ENCODE data around the gene SPRTN. TPM values are rescaled to one million over a fixed set of nuclear protein-coding genes. Genes with fewer than 3 reads are reported as not detected.

The SPRTN gene
- polyA plus RNA-seq, 1 donor from 2014 or later, result 17.1 TPM

DNA sequence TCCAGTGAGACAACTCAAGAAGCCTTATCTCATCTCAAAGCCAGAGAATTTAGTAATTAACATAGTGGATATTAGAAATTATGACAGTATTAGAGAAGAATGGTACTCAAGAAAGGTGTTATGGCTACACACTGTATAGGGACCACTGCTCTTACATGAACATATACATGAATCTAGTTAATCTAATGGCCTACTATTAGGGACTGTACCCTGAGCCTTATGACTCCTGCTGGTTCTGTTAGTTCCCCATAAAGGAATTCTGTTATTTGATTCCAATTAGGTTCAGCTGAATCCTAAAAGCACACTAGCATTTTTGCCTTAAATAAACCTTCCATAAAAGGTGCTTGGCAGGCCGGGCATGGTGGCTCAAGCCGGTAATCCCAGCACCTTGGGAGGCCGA is 44.3 kb downstream of the SPRTN start:
- Mint-ChIP-seq H3K4me1 (peaks cover 23 to 29% (median 24%) of the 10 kb centered on the region in 3 donors), H3K27me3 (no peaks in the 10 kb centered on the region), H3K36me3 (peaks cover 3% of the 10 kb centered on the region), H3K27ac (no peak overlapping the region), H3K9me3 (no peaks in the 10 kb centered on the region), H3K4me3 (no peak overlapping the region)

- H3K4me1 Mint-ChIP-seq, result peaks cover 27 to 35% (median 29%) of the 10 kb centered on the region in 3 donors
- no peak overlapping the region for H3K4me3 Mint-ChIP-seq
- H3K27me3 Mint-ChIP-seq, result no peaks in the 10 kb centered on the region
- peaks cover 3% of the 10 kb centered on the region for H3K36me3 Mint-ChIP-seq
- no peak overlapping the region for H3K27ac Mint-ChIP-seq
- no peaks in the 10 kb centered on the region for H3K9me3 Mint-ChIP-seq
Observed at GRCh38 chr1:231383159-231383860, 45.2 kb downstream of the SPRTN start.

DNA sequence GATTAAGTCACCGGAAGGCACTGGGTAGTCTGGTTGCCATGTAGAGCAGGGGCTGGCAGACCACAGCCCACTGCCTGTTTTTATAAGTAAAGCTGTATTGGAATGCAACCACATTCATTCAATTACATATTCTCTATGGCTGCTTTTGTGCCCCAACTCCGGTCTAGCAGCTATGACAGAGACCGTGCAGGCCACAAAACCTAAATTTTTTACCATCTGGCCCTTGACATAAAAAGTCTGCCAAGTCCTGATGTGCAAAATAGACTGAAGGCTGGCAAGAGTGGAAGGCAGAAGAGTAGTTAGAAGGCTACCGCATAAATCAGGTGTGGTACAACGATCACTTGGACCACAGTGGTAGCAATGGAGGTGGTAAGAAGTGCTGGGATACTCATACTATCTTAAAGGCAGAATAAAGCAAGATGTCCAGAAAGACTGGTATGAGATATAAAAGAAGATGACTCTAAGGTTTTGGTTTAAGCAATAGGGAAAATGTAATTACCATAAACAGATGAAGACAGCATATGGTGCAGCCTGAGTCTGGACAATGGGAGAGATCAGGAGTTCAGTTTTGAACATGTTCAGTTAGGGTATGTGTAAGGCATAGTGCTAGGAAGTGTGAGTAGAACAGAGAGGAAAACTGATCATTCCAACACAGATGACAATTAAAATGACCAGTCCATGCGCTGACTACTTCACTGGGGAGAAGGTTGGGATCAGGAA is 46.8 kb downstream of the SPRTN start:
- no peak overlapping the region for H3K27ac Mint-ChIP-seq
- H3K4me3 Mint-ChIP-seq, result no peak overlapping the region
- no peaks in the 10 kb centered on the region for H3K9me3 Mint-ChIP-seq
- no peaks in the 10 kb centered on the region for H3K27me3 Mint-ChIP-seq
- peaks cover 28 to 34% (median 31%) of the 10 kb centered on the region in 3 donors for H3K4me1 Mint-ChIP-seq
- peaks cover 2% of the 10 kb centered on the region for H3K36me3 Mint-ChIP-seq

DNA sequence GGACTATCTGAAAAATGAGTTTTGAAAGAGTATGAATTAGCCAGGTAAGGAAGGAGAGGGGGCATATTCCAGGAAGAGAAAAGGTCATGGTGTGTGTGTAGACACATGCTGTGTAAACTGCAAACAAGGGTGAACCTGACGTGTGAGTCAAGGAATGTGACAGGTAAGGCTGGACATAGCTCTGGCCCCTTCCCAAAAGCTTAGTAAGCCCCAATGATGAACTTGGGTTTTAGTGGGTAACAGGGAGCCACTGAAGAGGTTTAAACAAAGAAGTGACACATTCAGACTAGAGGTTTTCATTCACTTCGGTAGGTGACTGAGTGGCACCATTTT is 47.3 kb downstream of the SPRTN start:
- Mint-ChIP-seq H3K36me3 (peaks cover 3% of the 10 kb centered on the region), H3K27me3 (no peaks in the 10 kb centered on the region), H3K9me3 (no peaks in the 10 kb centered on the region), H3K4me3 (no peak overlapping the region), H3K27ac (no peak overlapping the region), H3K4me1 (peaks cover 32 to 37% (median 35%) of the 10 kb centered on the region in 3 donors)

DNA sequence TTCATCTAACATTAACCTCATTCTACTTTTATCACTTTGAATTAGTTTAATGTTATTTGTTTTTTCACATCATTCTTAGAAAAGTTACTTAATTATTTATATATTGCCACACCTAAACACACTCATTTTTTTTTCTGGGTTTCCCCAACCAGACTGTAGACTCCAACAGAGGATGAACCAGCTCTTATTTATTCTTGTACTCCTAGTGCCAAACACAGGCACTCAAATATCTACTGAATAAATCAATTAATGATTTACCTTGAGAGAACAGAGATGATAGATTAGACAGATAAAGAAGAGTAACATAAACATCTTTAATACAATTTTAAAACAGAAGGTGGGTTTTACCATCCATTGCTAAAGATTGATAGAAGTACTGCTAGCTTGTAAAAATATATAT is 48.4 kb downstream of the SPRTN start:
- Mint-ChIP-seq H3K36me3 (peaks cover 3% of the 10 kb centered on the region), H3K4me1 (peaks cover 31 to 39% (median 36%) of the 10 kb centered on the region in 3 donors), H3K9me3 (no peaks in the 10 kb centered on the region), H3K27ac (no peak overlapping the region), H3K27me3 (no peaks in the 10 kb centered on the region), H3K4me3 (no peak overlapping the region)

DNA sequence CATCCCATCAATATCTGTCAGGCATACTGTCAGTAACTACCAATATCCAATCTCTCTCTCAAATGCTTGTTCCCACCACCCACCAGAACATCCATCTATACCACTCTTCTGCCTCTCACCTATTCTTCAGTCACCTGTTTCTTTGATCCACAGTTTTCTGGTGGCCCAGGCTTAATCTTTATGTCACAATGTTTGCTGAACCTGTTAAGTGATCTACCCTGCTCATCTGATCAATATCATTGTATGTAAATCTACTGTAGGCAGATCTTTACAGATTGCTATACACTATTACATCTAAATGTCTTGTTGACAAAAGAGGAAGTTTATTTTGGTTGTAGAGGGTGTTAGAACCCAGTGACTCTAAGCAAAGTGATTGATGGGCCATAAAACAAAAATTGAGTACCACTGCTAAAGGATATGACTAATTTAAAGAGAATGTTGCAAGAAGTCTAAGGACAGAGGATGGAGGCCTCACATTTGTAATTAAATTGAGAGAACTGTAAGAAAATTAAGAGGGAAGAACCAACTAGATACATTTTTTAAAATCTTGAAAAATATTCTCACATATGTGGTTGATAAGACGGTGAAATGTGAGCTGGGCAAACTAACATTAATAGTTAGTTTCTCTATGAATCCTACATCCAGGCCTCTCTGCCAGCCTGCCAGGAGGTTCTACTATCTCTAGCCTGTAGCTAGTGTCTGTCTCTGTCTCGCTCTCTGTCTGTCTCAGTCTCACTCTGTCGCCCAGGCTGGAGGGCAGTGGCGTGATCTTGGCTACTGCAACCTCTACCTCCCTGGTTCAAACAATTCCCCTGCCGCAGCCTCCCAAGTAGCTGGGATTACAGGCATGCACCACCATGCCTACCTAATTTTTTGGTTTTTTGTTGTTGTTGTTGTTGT is 49.9 kb downstream of the SPRTN start:
- Mint-ChIP-seq H3K4me1 (peaks cover 31 to 33% (median 31%) of the 10 kb centered on the region in 3 donors), H3K27ac (no peak overlapping the region), H3K36me3 (peaks cover 5% of the 10 kb centered on the region), H3K27me3 (no peaks in the 10 kb centered on the region), H3K9me3 (no peaks in the 10 kb centered on the region), H3K4me3 (no peak overlapping the region)

GRCh38 chr1:231390071-231390470 is 52.0 kb downstream of the SPRTN start:
- no peaks in the 10 kb centered on the region for H3K27me3 Mint-ChIP-seq
- peaks cover 11% of the 10 kb centered on the region for H3K36me3 Mint-ChIP-seq
- no peak overlapping the region for H3K27ac Mint-ChIP-seq
- no peaks in the 10 kb centered on the region for H3K9me3 Mint-ChIP-seq
- H3K4me1 Mint-ChIP-seq, result peaks cover 36 to 44% (median 44%) of the 10 kb centered on the region in 3 donors
- no peak overlapping the region for H3K4me3 Mint-ChIP-seq

GRCh38 chr1:231392389-231393131 is 54.5 kb downstream of the SPRTN start:
- Mint-ChIP-seq H3K9me3 (no peaks in the 10 kb centered on the region), H3K4me1 (peaks cover 42 to 56% (median 56%) of the 10 kb centered on the region in 3 donors), H3K36me3 (peaks cover 12% of the 10 kb centered on the region), H3K27me3 (no peaks in the 10 kb centered on the region), H3K27ac (no peak overlapping the region), H3K4me3 (no peak overlapping the region)

DNA sequence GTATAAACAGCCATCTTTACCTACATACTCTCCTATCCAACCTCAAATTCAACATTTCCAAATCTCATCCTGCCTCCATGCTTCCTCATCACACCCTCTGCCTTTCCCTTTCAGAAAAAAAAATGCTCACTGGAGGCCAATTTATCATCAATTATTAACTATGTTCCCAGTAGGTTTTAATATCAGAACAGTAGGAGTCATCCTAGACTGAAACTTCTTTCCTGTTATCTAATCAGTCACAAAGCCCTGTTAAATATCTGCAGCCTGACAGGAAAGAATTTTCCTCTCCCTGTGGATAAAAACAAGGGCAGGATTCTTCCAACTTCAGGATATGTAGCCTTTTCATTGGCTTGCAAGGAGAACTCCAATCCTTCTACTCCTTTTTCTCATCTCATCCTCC is 55.6 kb downstream of the SPRTN start:
- Mint-ChIP-seq H3K36me3 (peaks cover 12% of the 10 kb centered on the region), H3K27me3 (no peaks in the 10 kb centered on the region), H3K4me3 (no peak overlapping the region), H3K9me3 (no peaks in the 10 kb centered on the region), H3K4me1 (peaks cover 42 to 54% (median 50%) of the 10 kb centered on the region in 3 donors), H3K27ac (peak overlapping the region in 1 of 3 donors; percentile 33)

DNA sequence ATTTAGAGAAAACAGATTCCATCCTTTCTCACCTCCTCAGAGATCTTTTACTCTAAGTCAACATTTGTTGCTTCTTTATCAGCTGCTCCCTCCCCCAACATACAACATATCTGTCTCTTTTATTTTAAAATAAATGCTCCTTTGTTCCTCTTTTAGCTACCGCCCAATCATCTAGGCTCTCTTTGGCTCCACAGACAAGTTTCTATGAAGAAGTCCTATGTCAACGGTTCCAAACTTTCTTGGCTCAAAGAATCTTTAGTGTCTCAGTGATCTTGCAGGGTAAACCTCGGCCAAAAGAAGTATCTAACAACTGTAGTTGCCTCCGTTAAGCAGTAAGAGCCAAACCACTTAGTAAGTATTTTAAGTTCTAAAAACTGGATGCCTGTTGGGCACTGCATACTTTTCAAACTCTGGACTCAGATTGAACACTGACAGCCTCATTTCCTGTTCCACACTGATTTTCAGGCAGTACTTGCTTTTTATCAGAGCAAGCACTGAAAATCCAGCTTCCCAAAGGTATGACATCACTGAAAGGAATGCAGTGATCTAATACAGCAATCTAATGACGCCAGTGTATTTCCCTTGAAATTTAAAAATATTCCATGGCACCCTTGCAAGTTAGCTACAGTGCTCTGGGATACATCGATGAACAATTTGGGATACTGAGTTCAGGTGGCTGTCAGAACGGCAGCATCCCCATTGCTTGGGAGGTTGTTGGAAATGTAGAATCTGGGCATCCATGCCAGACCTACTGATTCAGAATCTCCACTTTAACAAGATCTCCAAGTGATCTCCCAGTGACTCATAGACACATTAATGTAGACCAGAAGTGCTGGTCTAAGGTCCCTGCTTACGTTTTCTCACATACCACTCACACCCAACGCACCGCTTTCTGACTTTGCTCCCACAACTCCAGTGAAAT is 57.2 kb downstream of the SPRTN start:
- H3K27me3 Mint-ChIP-seq, result no peaks in the 10 kb centered on the region
- H3K36me3 Mint-ChIP-seq, result peaks cover 9% of the 10 kb centered on the region
- H3K9me3 Mint-ChIP-seq, result no peaks in the 10 kb centered on the region
- no peak overlapping the region for H3K27ac Mint-ChIP-seq
- peak overlapping the region in 1 of 4 donors; percentile 29 for H3K4me3 Mint-ChIP-seq
- H3K4me1 Mint-ChIP-seq, result peaks cover 28 to 56% (median 47%) of the 10 kb centered on the region in 3 donors

- peaks cover 9% of the 10 kb centered on the region for H3K36me3 Mint-ChIP-seq
- H3K4me3 Mint-ChIP-seq, result no peak overlapping the region
- H3K4me1 Mint-ChIP-seq, result peaks cover 24 to 53% (median 46%) of the 10 kb centered on the region in 3 donors
- no peak overlapping the region for H3K27ac Mint-ChIP-seq
- H3K9me3 Mint-ChIP-seq, result no peaks in the 10 kb centered on the region
- no peaks in the 10 kb centered on the region for H3K27me3 Mint-ChIP-seq
Observed at GRCh38 chr1:231395998-231396390, 57.9 kb downstream of the SPRTN start.

DNA sequence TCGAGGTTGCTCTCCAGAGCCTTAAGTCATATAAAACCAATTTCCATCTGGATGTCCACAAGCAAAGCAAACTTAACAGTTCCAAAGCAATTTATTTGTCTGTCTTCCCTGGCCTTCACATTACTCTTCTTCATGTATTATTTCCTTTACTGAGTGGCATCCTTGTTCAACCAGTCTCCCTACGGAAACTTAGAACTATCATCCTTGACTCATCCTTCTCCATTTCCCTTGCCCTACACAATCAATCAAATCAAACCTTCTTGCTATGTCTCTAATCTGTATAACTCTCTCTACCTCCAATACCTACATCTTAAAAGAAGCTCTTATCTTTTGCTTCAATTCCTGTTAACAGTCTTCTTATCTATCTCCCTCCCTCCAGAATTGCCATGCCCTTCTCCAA is 58.5 kb downstream of the SPRTN start:
- H3K27ac Mint-ChIP-seq, result no peak overlapping the region
- no peak overlapping the region for H3K4me3 Mint-ChIP-seq
- H3K4me1 Mint-ChIP-seq, result peaks cover 24 to 56% (median 46%) of the 10 kb centered on the region in 3 donors
- H3K9me3 Mint-ChIP-seq, result no peaks in the 10 kb centered on the region
- H3K27me3 Mint-ChIP-seq, result no peaks in the 10 kb centered on the region
- peaks cover 9% of the 10 kb centered on the region for H3K36me3 Mint-ChIP-seq

DNA sequence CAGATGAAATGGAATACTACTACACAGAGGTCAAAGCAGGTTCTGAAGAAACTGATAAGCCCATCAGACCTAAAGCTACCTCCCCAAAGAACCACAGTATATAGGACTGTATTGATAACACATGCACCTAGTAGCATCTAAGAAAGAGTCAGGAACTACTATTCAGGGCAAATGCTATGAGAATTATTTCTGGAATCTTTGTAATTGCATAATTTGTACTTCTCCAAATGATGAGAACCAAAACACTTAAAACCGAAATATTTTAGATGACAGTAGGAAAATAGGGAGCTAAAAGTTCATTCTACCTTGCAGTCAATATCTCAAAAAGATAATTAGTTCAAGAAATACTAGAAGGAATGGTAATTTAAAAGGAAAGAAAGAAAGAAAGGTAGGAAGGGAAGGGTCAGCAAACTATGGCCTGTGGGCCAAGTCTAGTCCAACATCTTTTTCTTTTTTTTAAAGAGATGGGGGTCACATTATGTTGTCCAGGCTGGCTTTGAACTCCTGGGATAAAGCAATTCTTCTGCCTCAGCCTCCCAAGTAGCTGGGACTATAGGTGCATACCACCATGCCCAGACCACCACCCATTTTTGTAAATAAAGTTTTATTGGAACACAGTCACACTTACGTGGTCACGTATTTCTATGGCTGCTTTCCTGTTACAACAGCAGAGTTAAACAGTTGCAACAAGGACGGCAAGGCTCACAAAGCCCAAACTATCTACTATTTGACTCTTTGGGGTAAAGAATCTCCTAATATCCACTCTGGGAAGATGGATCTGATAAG is 60.0 kb downstream of the SPRTN start:
- peaks cover 24 to 54% (median 37%) of the 10 kb centered on the region in 3 donors for H3K4me1 Mint-ChIP-seq
- H3K9me3 Mint-ChIP-seq, result no peaks in the 10 kb centered on the region
- H3K27me3 Mint-ChIP-seq, result no peaks in the 10 kb centered on the region
- H3K4me3 Mint-ChIP-seq, result no peak overlapping the region
- H3K27ac Mint-ChIP-seq, result no peak overlapping the region
- H3K36me3 Mint-ChIP-seq, result peaks cover 8% of the 10 kb centered on the region
